Epithelial cell of esophagus (primary cell): ENCODE measurements around the gene PTPA.

Experiments
- DNase-seq: peaks from one replicate; pipeline ENCODE4 v3.0.0; 2010; ENCODE audit warnings: low read depth
- H3K4me3 ChIP-seq: 2 replicates; pipeline ENCODE4 v1.5.1; 2011; ENCODE audit warnings: mild to moderate bottlenecking, low read length, control low read depth
- CTCF ChIP-seq: IDR thresholded peaks from 2 replicates; pipeline ENCODE4 v1.5.1; 2011; ENCODE audit warnings: low read depth, mild to moderate bottlenecking, low read length, control low read depth, inconsistent platforms; ENCODE audit not compliant: insufficient read depth; ENCODE audit errors: missing control alignments

Gene PTPA

GRCh38 chr9:129142138-129142935, 31.1 kb downstream of the PTPA start:
- H3K4me3 ChIP-seq: no peak overlapping the region
- no peak for TF ChIP-seq CTCF
- no peak for DNase-seq

GRCh38 chr9:129143031-129143927, 32.1 kb downstream of the PTPA start:
- no peak overlapping the region for H3K4me3 ChIP-seq
- peak; percentile 97 for TF ChIP-seq CTCF
- peak; percentile 80 for DNase-seq

- H3K4me3 ChIP-seq: no peak overlapping the region
- no peak for DNase-seq
- no peak for TF ChIP-seq CTCF
These were observed 34.1 kb downstream of the PTPA start for GRCh38 chr9:129145316-129145715.

GRCh38 chr9:129145841-129146292, 34.7 kb downstream of the PTPA start:
- DNase-seq: no peak
- H3K4me3 ChIP-seq: no peak overlapping the region
- no peak for TF ChIP-seq CTCF

GRCh38 chr9:129146441-129146941, 35.3 kb downstream of the PTPA start:
- DNase-seq: no peak
- no peak overlapping the region for H3K4me3 ChIP-seq
- no peak for TF ChIP-seq CTCF

- TF ChIP-seq CTCF: no peak
- no peak overlapping the region for H3K4me3 ChIP-seq
- DNase-seq: no peak
These were observed 37.4 kb downstream of the PTPA start for GRCh38 chr9:129148463-129149204.
